Vagina (tissue), 2 donors: ENCODE measurements around the gene LOXL4.

ENCODE experiments used
- POLR2A ChIP-seq, 2 donors: fragments of 450-650 bp; IDR thresholded peaks; one replicate each; pipeline ENCODE4 v1.6.1; 2017; ENCODE audit warnings: antibody characterized with exemption in 2 of 2, mild to moderate bottlenecking in 2 of 2, moderate library complexity in 2 of 2
- TF ChIP-seq, protein P1 (sequence below), 3 experiments: fragments of 450-650 bp in 2 of 3; fragments of 200-600 bp in 1 of 3; sonication (generic) in 1 of 3; IDR thresholded peaks; one replicate each; pipeline ENCODE4 v1.5.1; 2017 to 2019; ENCODE audit warnings: antibody characterized with exemption in 3 of 3, mild to moderate bottlenecking in 2 of 3, moderate library complexity in 2 of 3

DNA sequence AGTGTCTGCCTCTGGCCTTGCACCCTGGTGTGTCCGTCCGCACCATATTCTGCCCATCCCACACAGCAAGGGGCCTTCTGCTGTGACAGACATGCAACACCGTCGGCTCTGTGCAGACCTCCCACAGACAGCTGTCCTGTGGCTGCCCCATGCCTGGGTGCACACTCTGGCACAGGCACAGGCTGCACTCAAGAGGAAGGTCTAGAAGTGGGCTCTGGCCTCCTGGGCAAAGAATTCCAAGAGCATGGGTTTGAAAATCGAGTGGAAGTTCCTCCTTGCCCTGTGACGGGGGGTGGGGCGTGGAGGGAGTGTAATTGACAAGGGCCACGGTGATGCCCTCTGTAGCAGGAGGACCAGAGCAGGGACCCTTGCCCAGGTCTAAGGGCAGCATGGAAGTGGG lies 4.3 kb upstream of the LOXL4 start:
- TF ChIP-seq, protein P1, sequence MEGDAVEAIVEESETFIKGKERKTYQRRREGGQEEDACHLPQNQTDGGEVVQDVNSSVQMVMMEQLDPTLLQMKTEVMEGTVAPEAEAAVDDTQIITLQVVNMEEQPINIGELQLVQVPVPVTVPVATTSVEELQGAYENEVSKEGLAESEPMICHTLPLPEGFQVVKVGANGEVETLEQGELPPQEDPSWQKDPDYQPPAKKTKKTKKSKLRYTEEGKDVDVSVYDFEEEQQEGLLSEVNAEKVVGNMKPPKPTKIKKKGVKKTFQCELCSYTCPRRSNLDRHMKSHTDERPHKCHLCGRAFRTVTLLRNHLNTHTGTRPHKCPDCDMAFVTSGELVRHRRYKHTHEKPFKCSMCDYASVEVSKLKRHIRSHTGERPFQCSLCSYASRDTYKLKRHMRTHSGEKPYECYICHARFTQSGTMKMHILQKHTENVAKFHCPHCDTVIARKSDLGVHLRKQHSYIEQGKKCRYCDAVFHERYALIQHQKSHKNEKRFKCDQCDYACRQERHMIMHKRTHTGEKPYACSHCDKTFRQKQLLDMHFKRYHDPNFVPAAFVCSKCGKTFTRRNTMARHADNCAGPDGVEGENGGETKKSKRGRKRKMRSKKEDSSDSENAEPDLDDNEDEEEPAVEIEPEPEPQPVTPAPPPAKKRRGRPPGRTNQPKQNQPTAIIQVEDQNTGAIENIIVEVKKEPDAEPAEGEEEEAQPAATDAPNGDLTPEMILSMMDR (IDR thresholded peaks at IDR 0.05): no peak
- no peak for TF ChIP-seq POLR2A (IDR thresholded peaks at IDR 0.05)
